Right kidney (tissue), 1 donor: Measurements from ENCODE around the gene OPALIN.
"Not testable (repeated sequence)": the region's sequence is repeated elsewhere in the genome, so short reads cannot be mapped to it uniquely, and the experiment has no call there.

Experiments
- DNase-seq: peaks from one replicate; pipeline ENCODE4 v3.0.0-alpha.2; 2016

The OPALIN gene

DNA sequence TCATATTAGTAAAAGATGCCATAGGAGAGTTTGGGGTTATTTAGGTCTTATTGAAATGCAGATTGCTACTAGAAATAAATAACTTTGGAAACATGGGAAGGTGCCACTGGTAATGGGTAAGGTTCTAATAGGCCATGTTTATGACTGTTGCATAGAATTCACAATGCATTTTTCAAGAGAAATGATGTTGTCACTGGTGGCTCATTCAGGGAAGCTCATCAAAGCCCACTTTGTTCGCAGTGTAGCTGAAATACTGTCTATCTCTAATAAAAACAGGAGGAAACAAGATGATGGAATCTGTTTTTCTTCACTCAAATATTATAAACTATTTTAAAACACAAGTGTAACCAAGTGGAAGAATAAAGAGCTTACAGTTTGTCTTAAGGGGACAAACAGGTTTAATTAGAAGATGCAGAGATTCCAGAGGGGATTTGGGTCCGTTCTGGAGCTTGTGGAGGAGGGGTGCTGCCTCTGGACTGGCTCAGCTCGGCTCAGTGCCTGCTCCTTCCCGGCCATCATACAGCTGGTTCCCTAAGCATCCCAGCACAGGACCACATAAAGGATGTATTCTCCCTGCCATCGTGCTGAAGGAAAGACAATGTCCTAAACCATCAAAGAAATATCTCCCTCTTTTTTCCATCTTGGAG lies 20.4 kb downstream of the OPALIN start:
- no peak for DNase-seq

DNA sequence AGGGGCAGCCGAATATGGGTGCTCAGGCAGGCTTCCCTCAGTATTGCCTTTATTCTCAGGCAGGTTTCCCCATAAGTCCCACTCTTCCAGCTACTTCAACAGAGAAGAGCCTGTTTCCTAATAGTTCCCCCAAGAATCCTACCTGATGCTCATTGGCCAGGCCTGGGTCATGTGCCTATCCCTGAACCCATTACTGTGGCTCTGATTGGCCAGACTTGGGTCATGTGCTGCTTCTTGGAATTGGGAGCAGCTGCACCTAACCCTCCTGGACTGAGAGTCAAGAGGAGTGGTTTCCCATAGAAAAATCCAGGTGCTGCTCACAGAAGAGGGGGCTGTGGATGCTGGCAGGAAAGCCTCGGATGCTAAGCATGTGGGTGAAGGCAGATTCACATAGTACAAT lies 21.7 kb downstream of the OPALIN start:
- DNase-seq, result no peak

DNA sequence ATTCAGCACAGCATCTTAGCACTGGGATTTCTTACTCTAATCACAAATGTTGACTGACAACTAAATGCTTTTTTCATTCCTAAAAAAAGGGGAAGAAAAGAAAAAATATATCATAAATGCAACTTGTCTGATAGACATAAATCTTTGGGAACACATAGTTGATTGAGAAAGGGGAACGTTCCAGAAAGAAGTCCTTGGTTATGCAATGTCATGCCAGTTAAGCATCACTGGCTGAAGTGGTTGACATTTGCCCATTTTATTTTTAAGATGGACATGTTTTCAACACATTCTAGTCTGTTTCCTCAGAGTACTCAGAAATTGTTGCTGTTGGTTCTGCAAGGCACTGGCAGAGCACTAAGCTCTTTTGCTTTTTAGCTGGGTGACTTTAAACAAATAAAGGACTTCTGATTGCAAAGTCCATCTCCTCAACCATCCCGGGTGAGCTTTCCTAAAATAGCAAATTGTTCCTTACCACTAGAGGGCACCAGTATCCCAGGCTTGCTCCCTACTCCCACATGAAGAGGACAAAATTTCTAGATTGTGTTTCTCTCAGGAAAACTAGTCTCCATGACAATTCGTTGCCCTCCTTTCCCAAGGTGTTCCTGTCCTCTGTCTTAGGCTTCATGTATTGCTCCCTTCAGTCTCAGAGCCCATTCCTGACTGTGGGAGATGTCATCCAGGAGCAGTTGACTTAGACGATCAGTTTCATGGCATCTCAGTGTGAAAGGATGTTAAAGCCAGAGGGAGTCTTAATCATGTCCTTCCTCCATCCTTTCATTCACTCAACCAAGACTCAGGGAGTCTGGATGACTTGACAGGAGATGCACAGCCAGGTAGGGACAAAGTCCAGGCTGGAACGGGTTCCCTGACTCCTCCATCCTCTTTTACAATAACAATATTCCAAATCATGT lies 23.9 kb downstream of the OPALIN start:
- DNase-seq, result no peak

DNA sequence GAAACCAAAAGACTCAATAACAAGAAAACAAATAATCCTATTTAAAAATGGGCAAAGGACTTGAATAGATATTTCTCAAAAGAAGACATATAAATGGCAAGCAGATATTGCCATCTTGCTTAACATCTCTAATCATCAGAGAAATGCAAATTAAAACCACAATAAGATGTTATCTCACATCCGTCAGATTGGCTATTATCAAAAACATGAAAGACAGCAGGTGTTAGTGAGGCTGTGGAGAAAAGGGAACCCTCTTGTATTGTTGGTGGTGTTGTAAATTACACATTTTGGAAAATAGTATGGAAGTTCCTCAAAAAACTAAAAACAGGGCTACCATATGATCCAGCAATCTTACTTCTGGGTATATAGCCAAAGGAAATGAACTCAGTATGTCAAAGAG lies 25.7 kb downstream of the OPALIN start:
- no peak for DNase-seq

DNA sequence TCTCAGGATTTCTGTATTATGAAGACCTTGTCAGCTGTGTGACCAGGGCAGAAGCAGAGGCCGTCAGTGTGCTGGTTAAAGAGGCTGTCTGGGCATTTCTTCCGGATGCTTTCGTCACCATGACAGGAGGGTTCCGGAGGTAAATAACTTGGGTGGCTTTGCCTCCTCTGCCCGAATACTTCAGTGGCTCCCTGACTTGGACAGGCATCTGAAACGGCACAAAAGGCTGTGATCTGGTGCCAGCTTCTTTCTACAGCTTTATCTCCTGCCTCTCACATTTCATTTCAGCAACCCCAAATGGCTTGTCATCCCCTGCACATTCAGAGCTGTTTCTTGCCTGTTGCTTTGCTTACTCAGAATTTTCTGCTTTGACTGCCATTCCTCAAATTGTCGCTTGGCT lies 31.3 kb downstream of the OPALIN start:
- DNase-seq, result no peak

DNA sequence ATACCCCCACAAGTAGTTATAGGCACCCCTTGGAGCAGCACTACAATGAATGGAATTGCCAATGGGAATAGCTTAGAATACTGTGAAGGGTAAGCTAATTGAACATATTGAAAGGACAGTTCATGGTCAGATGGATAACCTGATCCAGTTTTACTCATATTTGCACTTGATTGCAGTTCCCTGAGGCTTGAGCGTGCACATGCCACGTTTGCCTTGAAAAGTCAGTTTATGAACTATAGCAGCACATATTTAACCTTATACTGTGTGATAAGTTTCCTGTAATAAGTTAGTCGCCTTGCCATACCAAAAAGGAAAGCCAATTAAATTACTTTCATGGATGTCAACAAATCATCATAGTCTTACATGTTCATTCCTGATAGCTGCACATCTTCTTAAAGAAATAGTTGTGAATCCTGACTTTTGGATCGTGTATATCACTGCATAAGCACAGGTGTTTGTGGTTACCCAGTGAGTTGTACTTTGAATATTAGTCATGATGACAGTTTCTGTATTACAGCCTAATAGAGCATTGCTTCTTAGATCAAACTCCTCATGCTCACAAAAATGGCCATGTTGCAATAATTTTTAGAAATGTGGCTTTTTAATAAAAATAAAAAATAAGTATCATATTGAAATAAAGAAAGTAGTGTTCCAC lies 33.0 kb downstream of the OPALIN start:
- DNase-seq, result no peak

DNA sequence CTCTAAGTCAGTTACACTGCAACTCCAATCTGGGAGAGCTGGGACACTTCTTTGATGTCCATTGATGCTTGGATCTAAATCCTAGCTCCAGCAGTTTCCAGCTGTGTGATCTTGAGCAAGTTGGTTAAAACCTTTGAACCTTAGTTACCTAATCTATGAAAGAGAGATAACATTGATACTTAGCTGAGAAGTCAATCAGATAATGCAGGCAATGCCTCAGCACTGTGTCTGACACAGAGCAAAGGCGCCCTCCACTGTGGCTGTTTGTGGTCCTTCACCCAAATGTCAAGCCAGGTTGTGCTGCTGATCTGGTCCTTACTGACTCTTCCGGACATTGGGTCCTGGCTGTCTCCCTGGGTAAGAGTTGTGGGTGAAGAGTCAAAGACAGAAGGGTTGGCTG lies 34.4 kb downstream of the OPALIN start:
- DNase-seq, result no peak

DNA sequence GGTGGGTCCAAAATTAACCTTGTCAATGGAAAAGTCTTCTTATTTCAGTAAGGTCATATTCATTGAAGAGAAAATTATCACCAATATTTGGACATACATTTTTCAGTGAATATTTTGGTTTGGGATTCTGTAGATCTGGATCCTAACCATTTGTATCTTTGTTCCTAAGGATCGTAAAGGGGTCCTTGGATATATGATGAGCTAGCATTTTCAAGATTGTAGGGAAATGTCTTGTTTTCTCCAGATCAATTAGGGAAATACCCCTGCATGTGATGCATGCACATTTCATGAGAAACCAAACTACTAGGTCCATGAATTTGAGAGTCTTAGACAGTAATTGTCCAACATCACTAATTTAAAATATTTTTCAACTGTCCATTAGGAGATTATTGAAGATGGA lies 36.5 kb downstream of the OPALIN start:
- no peak for DNase-seq

DNA sequence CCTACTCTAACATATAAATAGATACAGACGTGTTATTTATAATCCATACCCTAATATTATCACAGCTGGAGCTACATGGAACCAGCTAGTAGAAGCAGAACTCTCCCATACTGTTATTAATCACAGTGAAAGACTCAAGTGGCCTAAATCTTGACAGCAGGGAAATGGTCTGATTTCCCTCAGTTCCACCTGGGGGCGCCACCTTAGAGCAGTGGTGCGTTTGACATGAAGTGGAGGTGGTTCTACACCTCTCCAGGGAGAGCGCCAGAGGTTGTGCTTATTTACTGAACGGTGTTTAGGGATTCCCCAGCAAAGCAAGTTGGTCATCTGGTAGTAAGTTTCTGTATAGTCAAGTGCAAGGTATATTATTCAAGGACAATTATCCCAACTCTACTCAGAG lies 37.0 kb downstream of the OPALIN start:
- DNase-seq, result no peak

DNA sequence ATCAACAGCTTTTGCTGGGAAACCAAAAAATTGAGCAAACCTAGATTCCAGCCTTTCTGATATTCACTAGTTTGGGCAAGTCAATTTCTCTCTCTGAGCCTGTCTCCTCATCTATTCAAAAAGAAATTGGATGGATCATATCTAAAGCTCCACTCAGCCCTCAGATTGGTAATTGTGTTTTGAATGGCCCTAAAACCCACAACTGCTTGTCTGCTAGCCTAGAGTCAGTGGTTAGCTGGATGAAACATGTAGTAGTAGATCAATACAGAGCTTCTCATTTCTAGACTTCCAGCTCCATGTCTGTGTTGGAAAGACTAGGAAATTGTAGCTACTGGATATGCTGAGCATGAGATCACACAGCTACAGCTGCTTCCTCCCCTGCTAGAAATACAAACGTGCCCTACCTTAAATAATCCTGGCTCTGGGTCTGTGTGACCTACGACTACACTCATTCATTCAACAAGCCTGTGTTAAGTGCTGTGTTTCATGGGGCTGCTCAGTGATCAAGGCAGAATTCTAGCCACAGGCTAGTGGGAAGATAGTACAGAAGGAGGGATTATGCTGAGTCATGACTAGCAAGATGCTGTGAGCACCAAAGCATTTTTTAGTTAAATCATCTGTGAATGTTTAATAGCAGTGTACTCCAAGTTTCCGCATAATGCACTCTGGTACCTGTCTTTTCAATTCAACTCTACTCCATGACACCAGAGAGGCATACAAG lies 38.9 kb downstream of the OPALIN start:
- DNase-seq, result no peak

DNA sequence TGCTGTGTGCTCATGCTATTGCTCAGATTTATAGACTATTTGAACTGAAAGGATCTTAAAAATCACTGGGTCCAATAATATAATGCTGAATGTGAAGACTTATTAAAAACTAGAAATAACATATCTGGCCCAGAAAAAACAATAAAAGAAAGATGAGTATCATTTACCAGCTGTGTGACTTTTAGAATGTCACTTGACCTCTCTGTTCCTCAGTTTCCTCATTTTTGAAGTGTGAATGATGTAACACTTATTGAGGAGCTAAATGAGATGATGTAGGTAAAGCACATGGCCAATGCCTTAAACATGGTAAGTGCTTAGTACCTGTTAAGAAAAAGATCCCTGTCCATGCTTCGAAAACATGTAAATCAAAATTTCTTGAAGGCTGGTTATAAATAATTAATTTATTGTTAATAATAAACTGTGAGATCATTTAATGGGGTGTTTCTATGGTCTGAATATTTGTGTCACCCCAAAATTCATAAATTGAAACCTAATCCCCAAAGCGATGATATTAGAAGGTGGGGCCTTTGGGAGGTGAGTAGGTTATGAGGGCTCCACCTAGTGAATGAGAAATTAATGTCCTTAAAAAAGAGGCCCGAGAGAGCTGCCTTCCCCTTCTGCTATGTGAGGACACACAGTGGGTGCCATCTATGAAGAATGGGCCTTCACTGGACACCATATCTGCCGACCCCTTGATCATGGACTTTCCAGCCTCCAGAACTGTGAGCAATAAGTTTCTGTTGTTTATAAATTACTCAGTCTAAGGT lies 41.6 kb downstream of the OPALIN start:
- DNase-seq, result no peak

DNA sequence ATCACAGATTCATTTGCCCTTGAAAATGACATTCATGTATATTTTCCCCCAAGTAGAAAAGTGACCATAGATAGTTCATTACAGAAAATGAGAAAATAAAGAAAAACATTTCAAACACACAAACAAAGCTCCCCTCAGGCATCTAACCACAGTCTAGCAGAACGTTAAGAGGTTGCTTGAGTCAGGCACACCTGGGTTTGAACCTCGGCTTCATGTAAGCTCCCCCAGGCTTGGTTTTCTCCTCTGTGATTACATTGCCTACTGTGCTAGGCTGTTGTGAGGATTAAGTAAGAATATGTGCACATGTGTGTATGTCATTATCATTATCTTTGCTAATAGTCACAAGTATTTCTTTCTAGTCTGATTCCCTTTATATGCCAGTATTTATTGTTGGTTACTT lies 45.5 kb downstream of the OPALIN start:
- no peak for DNase-seq

DNA sequence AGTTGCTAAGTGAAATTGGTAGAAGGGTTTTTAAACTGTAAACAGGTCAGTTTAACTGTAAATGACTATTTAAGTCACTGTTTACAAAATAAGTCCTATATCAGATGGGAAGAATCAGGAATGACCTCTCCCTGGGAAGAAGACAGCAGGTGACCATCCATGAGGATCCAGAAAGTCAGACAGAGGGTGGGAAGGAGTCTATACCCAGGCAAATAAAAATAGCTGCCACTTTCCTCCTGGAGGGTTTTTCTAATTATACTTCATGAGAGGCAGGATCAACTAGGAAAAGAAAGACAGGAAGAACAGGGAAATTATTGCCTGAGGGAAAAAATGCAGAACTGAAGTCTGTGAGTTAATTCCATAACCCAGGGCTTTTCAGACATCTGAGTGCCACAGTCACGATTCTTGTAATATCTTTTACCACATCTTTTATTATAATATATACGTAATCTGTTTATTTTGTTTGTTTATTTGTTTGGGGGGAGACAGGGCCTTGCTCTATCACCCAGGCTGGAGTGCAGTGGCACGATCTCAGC lies 47.6 kb downstream of the OPALIN start:
- DNase-seq, result no peak

DNA sequence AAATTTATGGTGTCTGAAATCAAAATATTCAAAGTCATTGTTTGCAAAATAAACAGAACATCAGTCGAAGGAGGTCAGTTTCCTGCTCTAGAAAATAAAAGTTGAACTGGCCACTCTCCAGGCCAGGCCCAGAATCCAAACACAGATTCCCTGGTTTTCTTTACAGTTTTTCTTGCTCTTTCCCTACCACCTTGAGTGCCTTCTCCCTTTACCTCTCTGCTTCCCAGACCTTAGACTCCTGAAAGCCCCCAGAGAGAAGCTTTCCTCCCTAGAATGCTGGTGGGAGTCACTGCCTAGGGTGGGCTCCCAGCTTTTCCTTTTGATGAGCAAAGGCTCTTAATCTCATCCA lies 48.5 kb downstream of the OPALIN start:
- peak; percentile 14 for DNase-seq

DNA sequence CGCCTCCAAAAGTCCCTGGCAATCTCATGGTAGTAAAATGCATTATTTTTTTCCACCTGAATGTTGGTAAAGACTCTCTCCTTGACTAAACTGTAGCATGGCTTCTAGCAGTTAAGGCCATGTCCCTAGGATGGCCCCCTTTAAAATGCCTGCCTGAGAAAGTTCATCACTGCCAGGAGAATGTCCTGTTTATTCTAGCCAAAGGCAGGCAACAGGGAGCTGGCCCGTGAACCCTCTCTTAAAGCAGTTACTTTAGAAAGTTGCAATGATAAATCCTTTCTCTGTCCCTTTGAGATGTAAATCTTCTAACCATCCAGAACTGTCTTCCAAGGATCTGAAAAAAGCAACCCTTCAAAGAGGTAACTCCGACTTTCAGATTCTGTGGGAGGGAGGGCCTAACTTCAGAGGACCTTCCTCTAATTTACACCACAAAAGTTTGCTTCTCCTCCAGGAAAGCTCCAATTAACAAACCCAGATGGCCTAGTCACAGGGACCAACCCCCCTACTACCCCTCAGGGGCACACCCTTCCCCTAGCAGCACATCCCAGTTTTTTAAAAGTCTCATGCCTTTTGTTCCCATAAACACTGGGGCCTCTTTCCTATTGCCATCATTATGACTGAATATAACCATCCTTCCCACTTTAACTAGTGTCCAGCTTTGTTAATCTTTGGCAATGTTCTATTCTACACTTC lies 49.0 kb downstream of the OPALIN start:
- peak; percentile 19 for DNase-seq

DNA sequence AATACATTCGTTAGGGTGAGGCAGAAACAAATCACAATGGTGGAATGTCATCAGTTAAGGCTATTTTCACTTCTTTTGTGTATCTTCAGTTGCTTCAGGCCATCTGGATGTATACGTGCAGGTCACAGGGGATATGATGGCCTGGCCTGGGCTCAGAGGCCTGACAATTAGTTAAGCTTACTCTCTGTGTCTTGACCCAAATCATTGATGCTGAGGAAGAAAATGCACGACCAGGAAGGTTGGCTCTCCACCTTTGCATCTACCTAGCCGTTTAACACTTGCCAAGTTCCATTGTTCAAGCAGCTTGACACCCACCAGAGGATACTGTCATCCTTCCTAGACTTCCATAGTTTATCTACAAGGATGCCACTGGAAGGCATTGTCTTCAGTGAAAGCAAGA lies 49.9 kb downstream of the OPALIN start:
- DNase-seq, result not testable (repeated sequence)

DNA sequence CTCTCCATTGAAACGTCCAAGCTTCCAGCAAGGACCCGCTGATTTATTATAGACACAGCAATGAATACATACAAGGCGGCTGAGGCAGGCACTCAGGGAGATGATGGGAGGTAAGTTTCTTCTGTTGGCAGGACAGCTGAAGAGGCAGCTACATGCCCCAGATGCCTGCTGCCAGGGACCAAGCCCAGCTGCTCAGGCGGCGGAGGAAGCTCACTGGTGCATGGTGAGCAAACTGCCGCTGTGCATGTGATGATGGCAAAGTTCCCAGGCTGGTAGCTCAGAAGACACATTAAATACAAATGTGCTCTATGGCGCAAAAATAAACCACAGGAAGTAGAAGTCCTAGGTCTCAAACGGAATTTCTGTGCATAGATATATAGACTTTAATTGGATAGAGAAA lies 52.3 kb downstream of the OPALIN start:
- DNase-seq, result no peak

DNA sequence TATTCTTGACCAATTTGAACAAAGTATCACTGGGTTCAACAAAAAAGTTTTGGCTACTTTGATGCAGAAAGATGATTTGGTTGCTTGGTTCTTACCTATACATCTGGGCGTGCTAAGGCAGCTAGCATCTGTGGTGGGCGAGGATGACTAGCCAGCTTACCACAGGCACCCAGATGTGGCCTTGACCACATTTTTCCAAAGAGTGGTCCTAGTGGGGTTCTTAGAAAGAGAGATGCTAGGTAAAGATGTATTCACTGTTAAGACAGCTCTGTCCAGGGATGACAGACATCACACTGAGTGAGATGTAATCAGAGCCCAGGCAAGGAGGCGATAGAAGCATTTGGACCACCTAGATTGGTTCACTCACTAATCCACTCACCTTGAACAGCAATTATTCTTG lies 53.8 kb downstream of the OPALIN start:
- no peak for DNase-seq

DNA sequence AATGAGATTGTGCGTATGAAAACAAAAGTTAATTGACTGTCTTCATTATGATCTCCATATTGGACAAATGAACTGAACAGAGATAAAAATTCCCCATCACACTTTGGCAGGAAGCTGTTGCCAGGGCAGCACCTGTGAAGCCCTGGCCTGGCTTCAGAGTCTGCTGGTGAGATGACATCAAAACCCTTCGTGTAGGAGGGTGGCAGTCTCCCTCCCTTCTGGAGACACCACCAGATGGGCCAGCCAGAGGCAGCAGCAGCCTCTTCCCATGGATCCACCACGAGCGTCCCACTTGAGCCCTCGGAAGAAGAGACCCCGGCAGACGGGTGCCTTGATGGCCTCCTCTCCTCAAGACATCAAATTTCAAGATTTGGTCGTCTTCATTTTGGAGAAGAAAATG lies 54.6 kb downstream of the OPALIN start, which contains the start of gene DNTT:
DNTT (plus strand) TSS at position 205 of the 400 bp plus-strand sequence; CDS start at position 269, 64 bp downstream.
- no peak for DNase-seq

DNA sequence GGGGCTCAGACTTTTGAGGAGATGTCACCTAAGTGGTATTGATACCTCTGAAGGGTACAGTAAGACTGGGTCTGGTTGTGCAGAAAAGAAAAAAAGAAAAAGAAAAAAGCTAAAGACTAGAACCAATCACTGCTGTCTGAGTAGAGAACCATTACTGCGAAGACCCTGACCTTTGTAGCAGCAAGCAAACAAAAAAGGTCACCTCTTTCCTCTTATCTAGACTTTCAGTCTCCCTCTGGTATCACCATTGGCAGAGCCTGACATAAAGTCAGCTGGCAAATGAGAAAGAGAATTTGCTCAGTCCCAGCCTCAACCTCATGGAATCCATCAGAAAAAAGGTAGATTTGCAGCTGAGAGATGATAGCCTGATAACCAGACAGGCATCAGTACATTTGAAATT lies 57.2 kb downstream of the OPALIN start:
- no peak for DNase-seq

DNA sequence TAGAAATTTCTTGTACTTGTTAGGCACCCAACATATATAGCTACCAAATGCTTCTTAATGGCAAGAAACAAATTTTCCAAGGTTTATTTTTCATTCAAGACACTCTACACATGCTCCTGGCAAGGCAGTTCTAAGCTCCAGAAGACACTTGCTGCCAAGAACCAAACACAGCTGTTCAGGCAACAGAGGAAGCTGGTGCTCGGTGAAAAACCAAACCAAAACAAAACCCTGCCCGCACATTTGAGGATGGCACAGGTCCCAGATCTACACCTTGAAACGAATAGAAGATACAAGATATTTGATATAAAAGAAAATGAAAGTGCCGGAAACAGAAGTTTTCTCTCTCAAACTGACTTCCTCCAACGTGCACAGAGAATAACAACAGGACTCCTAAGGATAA lies 59.4 kb downstream of the OPALIN start:
- DNase-seq, result no peak
